NCI-H526 (cell line): ENCODE results near the gene TOB1.

Experiments
- DNase-seq, 2 experiments: peaks; one replicate each; lab custom pipeline; 2025; lab: John Stamatoyannopoulos, UW

The TOB1 gene

DNA sequence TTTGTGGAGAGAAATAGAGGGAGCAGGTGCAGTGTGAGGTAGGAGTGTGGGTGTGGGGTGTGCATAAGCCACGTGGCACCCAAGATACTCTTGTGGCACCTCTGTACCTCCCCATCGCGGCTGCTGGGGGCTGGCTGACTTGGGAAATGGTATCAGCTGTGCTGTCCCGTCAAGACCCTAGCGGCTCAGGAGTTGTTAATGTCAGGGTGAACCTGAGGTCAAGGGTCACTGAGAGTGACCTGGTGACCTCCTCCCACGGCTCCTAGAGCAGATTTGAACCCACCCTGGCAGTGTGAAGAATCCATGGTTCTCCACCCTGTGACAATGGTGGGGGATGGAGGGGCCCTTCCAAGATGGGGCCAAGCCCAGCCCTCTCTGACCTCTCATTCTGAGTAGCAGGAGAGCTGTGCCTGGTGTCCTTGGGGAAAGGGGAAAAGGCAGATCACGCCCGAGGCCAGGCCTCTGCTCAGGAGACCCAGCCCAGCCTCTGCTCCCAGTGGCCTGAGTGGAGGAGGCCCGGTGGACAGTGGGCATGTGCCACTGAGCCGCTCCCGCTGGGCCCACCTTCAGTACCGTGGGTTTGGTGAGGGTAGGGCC, 33.8 kb downstream of the TOB1 start:
- no peak for DNase-seq

DNA sequence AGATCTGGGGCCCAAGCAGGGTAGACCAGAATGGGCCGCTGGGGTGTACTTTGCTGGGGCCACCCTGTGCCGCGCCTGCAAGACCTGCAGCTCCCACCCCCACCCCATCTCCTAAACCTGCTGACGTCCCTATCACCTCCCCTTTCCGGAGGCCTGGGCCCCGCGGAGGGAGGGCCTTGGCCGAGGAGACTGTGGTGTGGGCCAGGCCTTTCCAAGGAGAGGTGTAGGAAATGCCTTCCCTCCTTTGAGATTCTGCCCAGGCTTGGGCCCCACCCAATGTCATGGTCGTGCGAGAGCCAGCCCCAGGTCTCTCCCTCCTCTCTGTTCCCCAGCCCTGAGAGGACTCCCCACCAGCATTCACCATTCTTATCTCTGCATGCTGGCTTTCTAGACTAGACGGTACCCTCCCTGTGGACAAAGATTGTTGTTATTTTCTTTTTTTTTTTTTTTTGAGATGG, 34.7 kb downstream of the TOB1 start:
- no peak for DNase-seq

- DNase-seq = no peak
Measured at GRCh38 chr17:50830994-50831393, 35.2 kb downstream of the TOB1 start.

GRCh38 chr17:50830352-50830751, 35.8 kb downstream of the TOB1 start:
- DNase-seq = no peak

DNA sequence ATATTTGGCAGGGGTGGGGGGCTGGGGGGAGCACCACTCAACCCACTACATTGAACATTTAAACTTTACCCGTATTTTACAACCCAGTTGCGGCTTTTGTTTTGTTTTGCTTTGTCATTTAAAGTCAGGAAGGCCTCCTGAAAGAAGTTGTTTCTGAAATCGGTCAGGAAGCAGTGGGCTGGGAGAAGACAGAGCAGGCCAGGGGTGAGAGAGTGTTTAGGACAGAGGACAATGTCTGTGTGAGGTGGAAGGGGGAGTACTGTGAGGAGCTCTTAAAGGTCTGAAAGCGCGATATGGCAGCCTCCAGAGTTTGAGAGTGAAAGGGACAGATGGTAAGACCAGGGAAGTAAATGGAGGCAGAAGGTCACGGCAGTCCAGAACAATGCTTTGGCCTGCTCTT, 36.8 kb downstream of the TOB1 start:
- DNase-seq = no peak

DNA sequence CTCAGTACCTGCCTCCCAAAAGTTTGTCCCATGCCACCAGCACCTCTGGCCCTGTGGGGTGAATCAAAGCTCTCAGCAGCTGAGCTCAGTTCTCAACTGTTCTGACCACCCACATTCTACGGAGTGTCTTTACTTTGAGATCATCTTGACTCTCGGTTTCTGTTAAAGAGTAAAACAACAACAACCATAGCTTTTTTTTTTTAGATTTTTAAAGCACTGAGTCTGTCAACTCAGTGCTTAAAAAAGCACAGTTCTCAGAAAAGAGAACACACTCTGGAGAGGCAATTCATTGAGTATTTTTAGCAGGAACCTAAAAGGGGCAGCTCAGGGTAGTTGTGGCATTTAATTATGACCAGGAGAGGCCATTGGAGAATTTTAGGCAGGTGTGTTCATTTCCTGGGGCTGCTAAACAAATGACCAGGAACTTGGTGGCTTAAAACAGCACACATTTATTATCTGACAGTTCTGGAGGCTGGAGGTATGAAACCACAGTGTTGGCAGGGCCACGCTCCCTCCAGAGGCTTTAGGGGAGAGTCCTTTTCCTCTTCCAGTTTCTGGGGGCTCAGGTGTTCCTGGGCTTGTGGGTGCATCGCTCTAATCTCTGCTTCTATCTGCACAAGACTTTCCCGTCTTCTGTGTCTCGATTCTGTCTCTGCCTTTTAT, 37.5 kb downstream of the TOB1 start:
- no peak for DNase-seq

GRCh38 chr17:50825188-50825587, 41.0 kb downstream of the TOB1 start:
- DNase-seq = no peak

GRCh38 chr17:50824429-50824828, 41.7 kb downstream of the TOB1 start:
- DNase-seq = no peak

- DNase-seq = no peak
Measured at GRCh38 chr17:50822550-50822949, 43.6 kb downstream of the TOB1 start.

- DNase-seq = no peak
Measured at GRCh38 chr17:50820651-50821050, 45.5 kb downstream of the TOB1 start.

DNA sequence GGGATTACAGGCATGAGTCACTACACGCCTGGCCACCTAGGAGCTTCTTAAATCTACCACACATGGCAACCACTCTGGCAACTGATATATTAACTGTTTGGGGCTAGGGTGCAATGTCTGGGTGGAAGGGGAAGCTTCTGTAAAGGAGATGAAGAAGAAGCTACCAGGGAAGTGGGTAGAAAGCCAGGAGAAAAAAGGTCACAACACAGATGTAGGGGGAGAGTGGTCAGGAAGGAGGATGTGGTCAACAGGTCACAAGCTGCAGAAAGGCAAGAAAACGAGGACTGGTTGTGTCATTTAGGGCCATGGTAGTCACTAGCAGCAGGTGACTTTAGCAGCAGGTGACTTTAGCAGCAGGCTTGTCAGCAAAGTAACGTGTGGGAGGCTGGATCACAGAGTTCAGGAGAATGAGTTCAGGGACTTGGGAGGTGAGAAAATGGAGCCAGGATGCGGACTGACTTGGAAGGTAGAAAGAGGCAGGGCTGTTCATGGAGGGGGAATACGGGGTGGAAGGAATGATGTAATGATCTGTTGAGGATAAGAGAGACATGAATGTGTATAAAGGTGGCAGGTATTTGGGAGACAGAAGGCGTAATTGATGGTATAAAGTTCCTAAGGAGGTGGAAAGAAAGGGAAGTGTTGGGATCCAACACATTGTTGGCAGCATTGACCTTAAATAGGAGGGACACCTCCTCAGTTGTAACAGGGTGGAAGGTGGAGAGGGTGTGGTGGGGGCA, 47.1 kb downstream of the TOB1 start:
- no peak for DNase-seq

DNA sequence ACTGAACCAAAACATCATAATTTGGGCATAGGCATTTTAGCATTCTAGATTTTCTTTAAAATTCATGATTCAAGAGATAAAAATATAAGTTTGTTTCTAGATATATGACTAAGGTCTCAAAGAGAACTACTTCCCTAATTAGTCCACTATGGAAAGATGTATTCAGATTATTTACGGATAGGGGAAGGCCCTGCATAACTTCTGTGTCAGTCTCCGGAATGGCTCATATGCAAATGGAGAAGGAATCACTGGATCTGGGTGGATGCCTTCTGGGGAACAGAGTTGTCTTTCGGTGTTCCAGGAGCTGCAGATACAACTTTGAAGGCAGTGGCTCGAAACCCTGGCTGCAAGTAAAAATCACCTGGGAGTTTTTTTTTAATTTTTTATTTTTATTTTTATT, 47.9 kb downstream of the TOB1 start:
- DNase-seq = peak in 1 of 2 experiments; percentile 14

- no peak for DNase-seq
Measured at GRCh38 chr17:50817838-50818237, 48.3 kb downstream of the TOB1 start.

- peak in 1 of 2 experiments; percentile 61 for DNase-seq
Measured at GRCh38 chr17:50816771-50817751, 49.1 kb downstream of the TOB1 start.

DNA sequence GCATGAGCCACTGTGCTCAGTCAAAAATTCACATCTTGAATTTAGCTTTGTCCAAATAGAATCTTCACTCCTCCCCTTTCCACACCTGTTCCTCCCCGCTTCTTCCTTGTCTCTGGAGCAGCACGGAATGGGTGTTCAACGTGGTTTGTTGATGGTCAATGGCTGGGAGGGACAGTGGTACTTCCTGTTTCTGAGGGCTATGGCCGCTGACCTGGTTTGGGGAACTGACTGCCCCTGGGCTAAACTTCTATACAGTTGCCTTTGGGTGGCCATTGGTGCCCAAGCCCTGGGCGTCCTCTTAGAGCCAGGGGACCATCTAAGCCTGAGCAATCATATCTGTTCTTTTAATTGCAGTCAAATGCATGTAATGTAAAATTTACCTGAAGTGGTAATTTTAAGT, 49.9 kb downstream of the TOB1 start:
- DNase-seq = no peak

DNA sequence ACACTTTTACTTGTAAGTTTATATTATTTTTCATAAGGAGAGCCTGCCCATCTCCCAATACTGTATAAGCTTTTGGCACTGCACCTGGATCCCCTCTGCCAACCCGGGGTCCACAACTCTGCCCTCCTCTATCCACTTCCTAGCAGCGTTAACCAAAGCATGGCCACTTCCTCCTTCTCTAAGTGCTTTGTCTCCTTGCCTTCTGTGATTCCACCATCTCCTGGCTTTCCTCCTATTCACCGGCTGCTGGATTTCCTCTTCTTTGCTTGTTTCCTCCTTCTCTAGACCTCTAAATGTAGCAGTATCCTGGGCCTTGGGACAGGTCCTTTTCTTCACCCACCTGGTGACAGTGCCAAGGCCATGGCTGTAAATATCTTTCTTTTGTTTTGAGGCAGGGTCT, 50.8 kb downstream of the TOB1 start:
- DNase-seq = no peak

GRCh38 chr17:50813583-50813982, 52.6 kb downstream of the TOB1 start:
- DNase-seq = no peak
